Activated naive CD8-positive, alpha-beta T cell treated with anti-CD3 and anti-CD28 coated beads, Interleukin-2, amount 50 U/mL, for 24 hours (primary cell): ENCODE measurements around the gene DBP.
"Not testable (repeated sequence)": the region's sequence is repeated elsewhere in the genome, so short reads cannot be mapped to it uniquely, and the experiment has no call there.

Source experiments
- ATAC-seq: fragments of 150-1000 bp; cut with Tn5 transposase; one replicate; pipeline ENCODE4 v1.10.0; 2021
- DNase-seq: peaks from one replicate; pipeline ENCODE4 v3.0.0; 2021
- H3K27ac Mint-ChIP-seq: one replicate; pipeline ENCODE4 v1.8.0; 2021; ENCODE audit warnings: mild to moderate bottlenecking, mixed read lengths
- H3K27me3 Mint-ChIP-seq: one replicate; pipeline ENCODE4 v1.8.0; 2021; ENCODE audit warnings: mixed read lengths
- H3K36me3 Mint-ChIP-seq: one replicate; pipeline ENCODE4 v1.8.0; 2021; ENCODE audit warnings: low read depth, mixed read lengths
- H3K4me1 Mint-ChIP-seq: one replicate; pipeline ENCODE4 v1.8.0; 2021; ENCODE audit warnings: mixed read lengths
- H3K4me3 Mint-ChIP-seq: one replicate; pipeline ENCODE4 v1.8.0; 2021; ENCODE audit warnings: mild to moderate bottlenecking, moderate library complexity, mixed read lengths
- H3K9me3 Mint-ChIP-seq: one replicate; pipeline ENCODE4 v1.8.0; 2021; ENCODE audit warnings: mixed read lengths

DBP gene

GRCh38 chr19:48636859-48637448 lies at the start of gene DBP:
Gene DBP (minus strand): TSS chr19:48637379. CDS start chr19:48636994, 385 bp downstream.
- H3K36me3 Mint-ChIP-seq = peaks cover 2% of the 10 kb centered on the region
- DNase-seq (no peak), ATAC-seq (no peak)
- H3K27me3 Mint-ChIP-seq = peaks cover 2% of the 10 kb centered on the region
- H3K4me1 Mint-ChIP-seq = peaks cover 57% of the 10 kb centered on the region
- peak within 1 kb of the TSS; percentile 86 for H3K4me3 Mint-ChIP-seq
- peak within 1 kb of the TSS; percentile 96 for H3K27ac Mint-ChIP-seq
- H3K9me3 Mint-ChIP-seq = no peaks in the 10 kb centered on the region

GRCh38 chr19:48686637-48687036 lies 49.5 kb upstream of the DBP start:
- not testable (repeated sequence) for H3K36me3 Mint-ChIP-seq, H3K27me3 Mint-ChIP-seq, DNase-seq, H3K4me3 Mint-ChIP-seq, H3K9me3 Mint-ChIP-seq, H3K27ac Mint-ChIP-seq, H3K4me1 Mint-ChIP-seq, ATAC-seq

GRCh38 chr19:48686088-48686487 lies 48.9 kb upstream of the DBP start:
- DNase-seq = no peak
- ATAC-seq = no peak
- no peaks in the 10 kb centered on the region for H3K9me3 Mint-ChIP-seq
- no peaks in the 10 kb centered on the region for H3K4me1 Mint-ChIP-seq
- no peak overlapping the region for H3K4me3 Mint-ChIP-seq
- no peak overlapping the region for H3K27ac Mint-ChIP-seq
- no peaks in the 10 kb centered on the region for H3K36me3 Mint-ChIP-seq
- no peaks in the 10 kb centered on the region for H3K27me3 Mint-ChIP-seq

GRCh38 chr19:48685583-48685982 lies 48.4 kb upstream of the DBP start:
- H3K27ac Mint-ChIP-seq = no peak overlapping the region
- H3K36me3 Mint-ChIP-seq = no peaks in the 10 kb centered on the region
- DNase-seq (no peak), ATAC-seq (no peak)
- no peaks in the 10 kb centered on the region for H3K4me1 Mint-ChIP-seq
- H3K9me3 Mint-ChIP-seq = no peaks in the 10 kb centered on the region
- no peaks in the 10 kb centered on the region for H3K27me3 Mint-ChIP-seq
- no peak overlapping the region for H3K4me3 Mint-ChIP-seq

- H3K27ac Mint-ChIP-seq = no peak overlapping the region
- no peaks in the 10 kb centered on the region for H3K36me3 Mint-ChIP-seq
- H3K4me1 Mint-ChIP-seq = no peaks in the 10 kb centered on the region
- no peaks in the 10 kb centered on the region for H3K27me3 Mint-ChIP-seq
- no peak for ATAC-seq
- H3K4me3 Mint-ChIP-seq = no peak overlapping the region
- DNase-seq = no peak
- no peaks in the 10 kb centered on the region for H3K9me3 Mint-ChIP-seq
These were observed 46.2 kb upstream of the DBP start for GRCh38 chr19:48683349-48683748.

- no peak overlapping the region for H3K4me3 Mint-ChIP-seq
- no peaks in the 10 kb centered on the region for H3K36me3 Mint-ChIP-seq
- DNase-seq = no peak
- no peaks in the 10 kb centered on the region for H3K9me3 Mint-ChIP-seq
- no peaks in the 10 kb centered on the region for H3K27me3 Mint-ChIP-seq
- peak; percentile 46 for ATAC-seq
- no peak overlapping the region for H3K27ac Mint-ChIP-seq
- no peaks in the 10 kb centered on the region for H3K4me1 Mint-ChIP-seq
These were observed 43.9 kb upstream of the DBP start for GRCh38 chr19:48681127-48681470.

- no peaks in the 10 kb centered on the region for H3K36me3 Mint-ChIP-seq
- ATAC-seq (no peak), DNase-seq (no peak)
- no peak overlapping the region for H3K27ac Mint-ChIP-seq
- no peaks in the 10 kb centered on the region for H3K9me3 Mint-ChIP-seq
- H3K4me3 Mint-ChIP-seq = no peak overlapping the region
- no peaks in the 10 kb centered on the region for H3K27me3 Mint-ChIP-seq
- no peaks in the 10 kb centered on the region for H3K4me1 Mint-ChIP-seq
These were observed 43.4 kb upstream of the DBP start for GRCh38 chr19:48680436-48681126.

- not testable (repeated sequence) for H3K36me3 Mint-ChIP-seq, DNase-seq, H3K27ac Mint-ChIP-seq, H3K4me1 Mint-ChIP-seq, H3K9me3 Mint-ChIP-seq, H3K27me3 Mint-ChIP-seq, H3K4me3 Mint-ChIP-seq, ATAC-seq
These were observed 42.8 kb upstream of the DBP start for GRCh38 chr19:48680006-48680405.

- Mint-ChIP-seq H3K9me3 (no peaks in the 10 kb centered on the region), H3K36me3 (no peaks in the 10 kb centered on the region), H3K27ac (no peak overlapping the region), H3K4me3 (no peak overlapping the region), H3K4me1 (peaks cover 6% of the 10 kb centered on the region), H3K27me3 (no peaks in the 10 kb centered on the region)
- DNase-seq (no peak), ATAC-seq (no peak)
These were observed 41.0 kb upstream of the DBP start for GRCh38 chr19:48678201-48678600.

GRCh38 chr19:48676887-48677286 lies 39.7 kb upstream of the DBP start:
- DNase-seq (no peak), ATAC-seq (no peak)
- no peak overlapping the region for H3K27ac Mint-ChIP-seq
- H3K9me3 Mint-ChIP-seq = no peaks in the 10 kb centered on the region
- H3K4me3 Mint-ChIP-seq = no peak overlapping the region
- H3K27me3 Mint-ChIP-seq = no peaks in the 10 kb centered on the region
- no peaks in the 10 kb centered on the region for H3K36me3 Mint-ChIP-seq
- peaks cover 6% of the 10 kb centered on the region for H3K4me1 Mint-ChIP-seq

GRCh38 chr19:48676487-48676886 lies 39.3 kb upstream of the DBP start:
- peaks cover 6% of the 10 kb centered on the region for H3K4me1 Mint-ChIP-seq
- H3K27ac Mint-ChIP-seq = no peak overlapping the region
- H3K27me3 Mint-ChIP-seq = no peaks in the 10 kb centered on the region
- DNase-seq (no peak), ATAC-seq (no peak)
- H3K36me3 Mint-ChIP-seq = no peaks in the 10 kb centered on the region
- H3K9me3 Mint-ChIP-seq = no peaks in the 10 kb centered on the region
- H3K4me3 Mint-ChIP-seq = no peak overlapping the region

GRCh38 chr19:48674921-48675824 lies 38.0 kb upstream of the DBP start:
- peak; percentile 76 for DNase-seq
- peaks cover 6% of the 10 kb centered on the region for H3K4me1 Mint-ChIP-seq
- H3K9me3 Mint-ChIP-seq = no peaks in the 10 kb centered on the region
- no peaks in the 10 kb centered on the region for H3K36me3 Mint-ChIP-seq
- no peak overlapping the region for H3K27ac Mint-ChIP-seq
- H3K4me3 Mint-ChIP-seq = no peak overlapping the region
- peak; percentile 74 for ATAC-seq
- no peaks in the 10 kb centered on the region for H3K27me3 Mint-ChIP-seq

- Mint-ChIP-seq H3K36me3 (no peaks in the 10 kb centered on the region), H3K4me1 (peaks cover 8% of the 10 kb centered on the region), H3K27me3 (no peaks in the 10 kb centered on the region), H3K9me3 (no peaks in the 10 kb centered on the region), H3K27ac (no peak overlapping the region), H3K4me3 (no peak overlapping the region)
- ATAC-seq (no peak), DNase-seq (no peak)
These were observed 37.1 kb upstream of the DBP start for GRCh38 chr19:48674216-48674809.

GRCh38 chr19:48673436-48674100 lies 36.4 kb upstream of the DBP start:
- no peaks in the 10 kb centered on the region for H3K27me3 Mint-ChIP-seq
- DNase-seq = no peak
- H3K4me1 Mint-ChIP-seq = peaks cover 8% of the 10 kb centered on the region
- peaks cover 4% of the 10 kb centered on the region for H3K9me3 Mint-ChIP-seq
- no peak overlapping the region for H3K4me3 Mint-ChIP-seq
- no peak overlapping the region for H3K27ac Mint-ChIP-seq
- no peak for ATAC-seq
- H3K36me3 Mint-ChIP-seq = no peaks in the 10 kb centered on the region
